K562 (cell line): ENCODE results near the gene SCMH1. TPM values are rescaled to one million over a fixed set of nuclear protein-coding genes. Genes with fewer than 3 reads are reported as not detected.

ENCODE experiments used
- ATAC-seq: fragments of 200-7000 bp; cut with Tn5 transposase; 3 replicates; pipeline ENCODE4 v1.9.1; 2020; ENCODE audit warnings: moderate library complexity
- BruUV-seq: library from RNA; stranded (reverse); fragments of 400-500 nt; replicated peaks from 2 replicates; lab custom pipeline; 2021; lab: Mats Ljungman, UMichigan
- CTCF ChIA-PET: fragments of 300-600 bp; formaldehyde crosslinking; extraction: SDS; loops from one replicate; lab custom pipeline; 2021; ENCODE audit warnings: low intra/inter-chr PET ratio; lab: Yijun Ruan, JAX
- POLR2A ChIA-PET: fragments of 300-600, 350-650 bp; sonication (Branson Sonifier 250); formaldehyde crosslinking; extraction: SDS; loops from one replicate; lab custom pipeline; 2021; ENCODE audit warnings: antibody characterized with exemption, inconsistent platforms; lab: Yijun Ruan, JAX
- DNase-seq, 4 experiments: peaks; one replicate each; pipeline versions ENCODE4 v3.0.0 to v3.0.0-alpha.2; 2011 to 2018; ENCODE audit warnings: low spot score in 3 of 4, mixed read lengths in 3 of 4; ENCODE audit errors: extremely low read depth in 1 of 4
- FAIRE-seq: peaks from 2 replicates; lab custom pipeline; 2011; peaks lifted over from hg19 to GRCh38; lab: Jason Lieb, UNC
- H2AFZ ChIP-seq: 2 replicates; pipeline ENCODE4 v1.6.0; 2011; ENCODE audit warnings: low read depth, low read length, control low read depth, inconsistent platforms
- H3K27ac ChIP-seq: fragments of 200-600 bp; 3 replicates; pipeline ENCODE4 v1.8.0; 2011; ENCODE audit warnings: low read depth, mild to moderate bottlenecking, control low read depth, inconsistent platforms, low read length, moderate library complexity, mixed read lengths; ENCODE audit errors: extremely low read depth
- H3K27me3 ChIP-seq, 2 experiments: fragments of 300-600 bp in 1 of 2; 2 replicates in 1 of 2; 3 replicates in 1 of 2; pipeline versions ENCODE4 v1.6.0 to v1.8.0; 2011; ENCODE audit warnings: inconsistent platforms in 2 of 2, low read length in 2 of 2, mild to moderate bottlenecking in 1 of 2, mixed read lengths in 1 of 2, moderate library complexity in 1 of 2; ENCODE audit not compliant: control insufficient read depth in 2 of 2, insufficient read depth in 2 of 2
- H3K36me3 ChIP-seq: fragments of 300-600 bp; 3 replicates; pipeline ENCODE4 v1.8.0; 2011; ENCODE audit warnings: mild to moderate bottlenecking, low read length, inconsistent platforms; ENCODE audit not compliant: control insufficient read depth, insufficient read depth
- H3K4me1 ChIP-seq, 2 experiments: fragments of 200-600 bp in 1 of 2; replicated peaks in 1 of 2; 2 replicates in 1 of 2; 3 replicates in 1 of 2; pipeline versions ENCODE4 v1.5.1 to v1.8.0; 2011; ENCODE audit warnings: inconsistent platforms in 2 of 2, low read length in 2 of 2, mild to moderate bottlenecking in 1 of 2, mixed read lengths in 1 of 2, moderate library complexity in 1 of 2; ENCODE audit not compliant: control insufficient read depth in 2 of 2, insufficient read depth in 2 of 2
- H3K4me2 ChIP-seq: 2 replicates; pipeline ENCODE4 v1.6.1; 2011; ENCODE audit warnings: low read length, control low read depth, inconsistent platforms, mixed read lengths; ENCODE audit not compliant: insufficient read depth
- H3K4me3 ChIP-seq: fragments of 200-600 bp; sonication (generic), shearing (Covaris generic); 2 replicates; pipeline ENCODE4 v1.5.1; 2016; ENCODE audit warnings: control low read depth, inconsistent platforms
- H3K79me2 ChIP-seq: fragments of 200-600 bp; 3 replicates; pipeline ENCODE4 v1.8.0; 2011; ENCODE audit warnings: low read length, inconsistent platforms; ENCODE audit not compliant: control insufficient read depth, insufficient read depth
- H3K9ac ChIP-seq, 2 experiments: 2 replicates each; pipeline versions ENCODE4 v1.6.0 to v1.6.1; 2011; ENCODE audit warnings: low read depth in 2 of 2, low read length in 2 of 2, control low read depth in 1 of 2, inconsistent platforms in 1 of 2, mild to moderate bottlenecking in 1 of 2, mixed read lengths in 1 of 2; ENCODE audit not compliant: insufficient read depth in 1 of 2
- H3K9me1 ChIP-seq: one replicate; pipeline ENCODE4 v1.6.0; 2011; ENCODE audit warnings: inconsistent platforms, mild to moderate bottlenecking, low read length, moderate library complexity; ENCODE audit not compliant: control insufficient read depth, insufficient read depth
- H3K9me3 ChIP-seq: replicated peaks from 2 replicates; pipeline ENCODE4 v1.5.1; 2011; ENCODE audit warnings: low read depth, low read length, inconsistent platforms; ENCODE audit not compliant: control insufficient read depth, insufficient read depth
- H4K20me1 ChIP-seq: replicated peaks from 2 replicates; pipeline ENCODE4 v1.6.1; 2011; ENCODE audit warnings: low read length, inconsistent platforms, mixed read lengths; ENCODE audit not compliant: control insufficient read depth, insufficient read depth
- MYBL2 ChIP-seq, 2 experiments: fragments of 450-650 bp in 1 of 2; sonication (generic) in 1 of 2; formaldehyde crosslinking in 1 of 2; IDR thresholded peaks; 2 replicates each; pipeline versions ENCODE4 v1.6.1 to v1.8.1; 2017 to 2022; ENCODE audit warnings: borderline replicate concordance in 1 of 2, inconsistent platforms in 1 of 2, low read depth in 1 of 2, mild to moderate bottlenecking in 1 of 2, missing genetic modification reagents in 1 of 2, moderate library complexity in 1 of 2
- PPARD ChIP-seq: fragments of 250-450 bp; sonication (Bioruptor Pico); IDR thresholded peaks from 2 replicates; pipeline ENCODE4 v1.8.0; 2022; ENCODE audit warnings: inconsistent platforms, mild to moderate bottlenecking, moderate library complexity
- SETDB1 ChIP-seq: IDR thresholded peaks from one replicate; pipeline ENCODE4 v1.6.1; 2012; ENCODE audit warnings: low read length, control low read depth, inconsistent platforms
- SIN3A ChIP-seq, 2 experiments: fragments of 150-350 bp in 1 of 2; IDR thresholded peaks; 2 replicates each; pipeline ENCODE4 v1.6.1; 2011 to 2016; ENCODE audit warnings: borderline replicate concordance in 2 of 2, low read depth in 2 of 2, low read length in 2 of 2, mild to moderate bottlenecking in 2 of 2, moderate library complexity in 2 of 2; ENCODE audit not compliant: control insufficient read depth in 1 of 2
- SMARCC2 ChIP-seq: fragments of 450-650 bp; IDR thresholded peaks from 2 replicates; pipeline ENCODE4 v1.6.1; 2017; ENCODE audit warnings: antibody characterized with exemption, moderate library complexity, mild to moderate bottlenecking, low read depth
- ZNF551 ChIP-seq: fragments of 250-450 bp; sonication (Bioruptor Pico); IDR thresholded peaks from 2 replicates; pipeline ENCODE4 v1.5.0; 2021; ENCODE audit warnings: mild to moderate bottlenecking, moderate library complexity
- ZNF696 ChIP-seq: fragments of 250-450 bp; sonication (Bioruptor Pico); conservative IDR thresholded peaks from 2 replicates; pipeline ENCODE4 v1.4.0; 2020; ENCODE audit warnings: mild to moderate bottlenecking, moderate library complexity
- ZNF830 ChIP-seq: fragments of 250-450 bp; sonication (Bioruptor Pico); IDR thresholded peaks from 2 replicates; pipeline ENCODE4 v1.5.0; 2021; ENCODE audit warnings: mild to moderate bottlenecking
- WGBS: fragments of 100-300 bp; shearing (Covaris generic); methylation state at CpG from one replicate; pipeline ENCODE4 v1.1.6; 2016; ENCODE audit warnings: low coverage, mixed read lengths; ENCODE audit not compliant: insufficient coverage; ENCODE audit errors: missing lambda C conversion rate; 5-methylcytosine and 5-hydroxymethylcytosine counted together
- in situ Hi-C: fragments of 300-500 bp; cut with MboI; formaldehyde crosslinking; loops from 4 replicates; pipeline ENCODE4 v1.15.0; 2018; ENCODE audit warnings: inconsistent platforms, mixed read lengths
- intact Hi-C: fragments of 100-400 bp; cut with micrococcal nuclease; formaldehyde crosslinking; loops from 2 replicates; pipeline ENCODE4 v1.14.2; 2022
- polyA plus RNA-seq, 8 experiments: library from polyadenylated mRNA; depleted of rRNA in 4 of 8; stranded (reverse) in 5 of 8; unstranded in 3 of 8; fragments of >200 nt; fragmentation: Nextera tagmentation in 2 of 8; fragmentation: Illumina TruSeq in 1 of 8; extraction: Ambion mirVana in 2 of 8; extraction: Trizol in 1 of 8; gene quantifications; 2 replicates each; pipeline versions ENCODE4 v1.2.1 to v1.2.3, GENCODE V29; 2011 to 2014; ENCODE audit warnings: inconsistent platforms in 1 of 8, missing spikeins in 1 of 8
- total RNA-seq, 7 experiments: library from RNA; depleted of rRNA in 6 of 7; stranded (reverse); fragments of >200 nt in 6 of 7; fragmentation: Illumina TruSeq in 2 of 7; extraction: Trizol in 2 of 7; gene quantifications; 2 replicates each; pipeline versions ENCODE4 v1.2.1 to v1.2.3, GENCODE V29; 2011 to 2021; ENCODE audit warnings: low replicate concordance in 1 of 7

The SCMH1 gene
- total and polyA plus RNA-seq, 9 of the 15 experiments (the other 6 are each of a cell fraction or from before 2014, with no cell fraction given), result 8.5 to 37.0 (median 26.8) TPM

GRCh38 chr1:41072051-41072450 lies 170.1 kb downstream of the SCMH1 start:
- Histone ChIP-seq H4K20me1 (no peaks in the 10 kb centered on the region), H3K36me3 (peaks cover 22% of the 10 kb centered on the region; the same call in 2 of the 3 replicates), H3K9ac (no peak overlapping the region), H2AFZ (no peak overlapping the region), H3K4me2 (no peak overlapping the region), H3K9me3 (no peaks in the 10 kb centered on the region), H3K79me2 (no peaks in the 10 kb centered on the region), H3K4me1 (no peaks in the 10 kb centered on the region), H3K9me1 (no peaks in the 10 kb centered on the region), H3K27me3 (no peaks in the 10 kb centered on the region), H3K4me3 (no peak overlapping the region), H3K27ac (no peak overlapping the region)
- in situ Hi-C loops, result no loop called here
- intact Hi-C loops, result no loop called here
- DNase-seq (no peak), FAIRE-seq (no peak), ATAC-seq (no peak)
- TF ChIP-seq PPARD (CRISPR knock-in tag), result no peak
- no peak for TF ChIP-seq ZNF696 (CRISPR knock-in tag)
- no peak for TF ChIP-seq SETDB1
- TF ChIP-seq SMARCC2, result no peak
- TF ChIP-seq MYBL2 (IDR thresholded peaks at IDR 0.05; ENCODE audit: low read depth), result no peak
- no peak for TF ChIP-seq MYBL2 (CRISPR knock-in tag; IDR thresholded peaks at IDR 0.05; ENCODE audit: borderline replicate concordance)
- TF ChIP-seq ZNF551 (CRISPR knock-in tag), result no peak
- TF ChIP-seq SIN3A (IDR thresholded peaks at IDR 0.05; ENCODE audit: borderline replicate concordance in 2 of 2, control insufficient read depth in 1 of 2, low read depth in 2 of 2, low read length in 2 of 2), result no peak
- no peak for TF ChIP-seq ZNF830 (CRISPR knock-in tag)
- BruUV-seq, result no TSS peak
- WGBS, result 65% methylated on average over 1 of the region's 1 CpG
- CTCF ChIA-PET, result no interaction called here
- POLR2A ChIA-PET, result no interaction called here
